ENCODE measurements around the gene ZSCAN9.

- TF ChIP-seq NFE2L1 (tag; IDR thresholded peaks at IDR 0.05; ENCODE audit: borderline replicate concordance, low read depth), result no peak
- no peak for TF ChIP-seq ZNF12 (CRISPR knock-in tag; IDR thresholded peaks at IDR 0.05)
- TF ChIP-seq SRSF7 (optimal IDR thresholded peaks at IDR 0.05; ENCODE audit: low read depth, low read length), result no peak
- no peak for TF ChIP-seq NR2C2 (CRISPR knock-in tag; IDR thresholded peaks at IDR 0.05)
- no peak for TF ChIP-seq NR2C2 (tag; IDR thresholded peaks at IDR 0.05)
- TF ChIP-seq RFX5 (IDR thresholded peaks at IDR 0.05; ENCODE audit: low read depth, low read length), result no peak
- no peak for TF ChIP-seq KDM1A (IDR thresholded peaks at IDR 0.05)
- no peak for TF ChIP-seq E2F4 (CRISPR knock-in tag; IDR thresholded peaks at IDR 0.05; ENCODE audit: low read depth)
- TF ChIP-seq ZNF282 (CRISPR knock-in tag; IDR thresholded peaks at IDR 0.05), result no peak
- no peak for TF ChIP-seq ZBTB1 (CRISPR knock-in tag; IDR thresholded peaks at IDR 0.05; ENCODE audit: borderline replicate concordance, low read depth)
- no peak for TF ChIP-seq YY1 (IDR thresholded peaks at IDR 0.05; ENCODE audit: borderline replicate concordance in 1 of 3, control insufficient read depth in 1 of 3, extremely low read depth in 1 of 3, insufficient read depth in 3 of 3, insufficient read length in 1 of 3, insufficient replicate concordance in 2 of 3, low read depth in 1 of 3, low read length in 2 of 3)
- no peak for TF ChIP-seq CTCF (IDR thresholded peaks at IDR 0.05 in 2 of 3, conservative IDR thresholded peaks at IDR 0.05 in 1 of 3; ENCODE audit: insufficient read depth in 2 of 3, low read depth in 1 of 3, low read length in 3 of 3)
- no peak for TF ChIP-seq NFYB (IDR thresholded peaks at IDR 0.05; ENCODE audit: extremely low read depth, insufficient read length)
- no peak for TF ChIP-seq POLR2AphosphoS5 (IDR thresholded peaks at IDR 0.05; ENCODE audit: control insufficient read depth, insufficient read depth, low read depth, low read length)
Measured at GRCh38 chr6:28248916-28249315, 23.8 kb downstream of the ZSCAN9 start.

All from K562 (cell line).